Hematopoietic multipotent progenitor cell treated with erythropoietin and hydrocortisone succinate and interleukin-3 and kit ligand, for 17 days (in vitro differentiated cells): ENCODE results near the gene AGAP9.
"Not testable (repeated sequence)": the region's sequence is repeated elsewhere in the genome, so short reads cannot be mapped to it uniquely, and the experiment has no call there.

ENCODE experiments used
- DNase-seq: peaks from one replicate; pipeline ENCODE4 v3.0.0-alpha.2; 2015; ENCODE audit warnings: low spot score

AGAP9 gene

GRCh38 chr10:47523475-47523874 lies at the start of gene AGAP9:
AGAP9 (minus strand) TSS chr10:47523638; CDS start chr10:47523526, 112 bp downstream.
- not testable (repeated sequence) for DNase-seq

- DNase-seq, result not testable (repeated sequence)
Measured at GRCh38 chr10:47571138-47571912, 47.9 kb upstream of the AGAP9 start.

- not testable (repeated sequence) for DNase-seq
Measured at GRCh38 chr10:47566757-47567156, 43.3 kb upstream of the AGAP9 start.

- DNase-seq, result not testable (repeated sequence)
Measured at GRCh38 chr10:47566108-47566699, 42.8 kb upstream of the AGAP9 start.

- DNase-seq, result not testable (repeated sequence)
Measured at GRCh38 chr10:47565517-47565920, 42.1 kb upstream of the AGAP9 start.

- not testable (repeated sequence) for DNase-seq
Measured at GRCh38 chr10:47564953-47565352, 41.5 kb upstream of the AGAP9 start.

- not testable (repeated sequence) for DNase-seq
Measured at GRCh38 chr10:47564318-47564717, 40.9 kb upstream of the AGAP9 start.

- DNase-seq, result not testable (repeated sequence)
Measured at GRCh38 chr10:47560452-47560851, 37.0 kb upstream of the AGAP9 start.

GRCh38 chr10:47559718-47560308 lies 36.4 kb upstream of the AGAP9 start:
- DNase-seq, result not testable (repeated sequence)

- DNase-seq, result not testable (repeated sequence)
Measured at GRCh38 chr10:47558109-47558508, 34.7 kb upstream of the AGAP9 start.

- not testable (repeated sequence) for DNase-seq
Measured at GRCh38 chr10:47557616-47558015, 34.2 kb upstream of the AGAP9 start.

GRCh38 chr10:47555334-47555733 lies 31.9 kb upstream of the AGAP9 start:
- not testable (repeated sequence) for DNase-seq

GRCh38 chr10:47554552-47554951 lies 31.1 kb upstream of the AGAP9 start:
- DNase-seq, result not testable (repeated sequence)

- not testable (repeated sequence) for DNase-seq
Measured at GRCh38 chr10:47553860-47554247, 30.4 kb upstream of the AGAP9 start.

GRCh38 chr10:47553214-47553859 lies 29.9 kb upstream of the AGAP9 start:
- peak; percentile 39 for DNase-seq

GRCh38 chr10:47552719-47553118 lies 29.3 kb upstream of the AGAP9 start:
- DNase-seq, result peak; percentile 33

GRCh38 chr10:47547286-47547685 lies 23.8 kb upstream of the AGAP9 start:
- DNase-seq, result not testable (repeated sequence)

- peak; percentile 5 for DNase-seq
Measured at GRCh38 chr10:47536430-47536829, 13.0 kb upstream of the AGAP9 start.

- not testable (repeated sequence) for DNase-seq
Measured at GRCh38 chr10:47502313-47502712, 21.1 kb downstream of the AGAP9 start.

GRCh38 chr10:47494226-47494625 lies 29.2 kb downstream of the AGAP9 start:
- not testable (repeated sequence) for DNase-seq

GRCh38 chr10:47491600-47491999 lies 31.8 kb downstream of the AGAP9 start, which contains the start of gene FAM25G:
FAM25G (minus strand) TSS chr10:47491700; CDS start chr10:47491674, 26 bp downstream.
- DNase-seq, result not testable (repeated sequence)

- DNase-seq, result not testable (repeated sequence)
Measured at GRCh38 chr10:47489630-47490029, 33.8 kb downstream of the AGAP9 start.
